Measurements from ENCODE around the gene ASPHD2.

ASPHD2 gene

DNA sequence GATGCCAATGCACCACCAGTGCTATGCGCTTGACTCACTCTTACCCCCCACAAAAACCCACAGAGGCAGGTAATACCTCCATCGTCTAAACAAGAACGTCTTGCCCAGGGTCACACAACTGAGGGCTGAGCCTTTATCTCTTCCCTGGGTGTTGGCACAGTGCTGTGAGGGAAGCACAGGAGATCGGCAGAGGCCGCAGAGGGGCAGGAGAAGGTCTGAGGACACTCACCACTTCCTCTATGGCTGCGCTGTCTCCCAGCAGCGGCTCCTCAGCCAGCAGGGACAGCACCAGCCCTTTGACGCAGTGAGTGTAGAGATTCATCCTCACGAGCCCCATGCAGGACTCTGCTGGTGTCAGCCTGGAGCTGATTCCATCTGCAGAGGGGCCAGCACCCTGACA is 34.6 kb downstream of the ASPHD2 start:
- Histone ChIP-seq H3K36me3 (ENCODE audit: insufficient read depth, low read depth, low read length) (peaks cover 96% of the 10 kb centered on the region), H3K9ac (ENCODE audit: low read depth, low read length) (no peak overlapping the region), H3K4me1 (ENCODE audit: insufficient read depth, low read length) (peaks cover 2% of the 10 kb centered on the region; the same call in 1 of the 2 replicates), H3K4me3 (ENCODE audit: low read length) (no peak overlapping the region), H3K9me3 (ENCODE audit: insufficient read depth, low read depth, low read length) (no peaks in the 10 kb centered on the region), H3K27me3 (ENCODE audit: insufficient read depth, low read length) (no peaks in the 10 kb centered on the region), H3K27ac (ENCODE audit: low read length) (no peak overlapping the region)

DNA sequence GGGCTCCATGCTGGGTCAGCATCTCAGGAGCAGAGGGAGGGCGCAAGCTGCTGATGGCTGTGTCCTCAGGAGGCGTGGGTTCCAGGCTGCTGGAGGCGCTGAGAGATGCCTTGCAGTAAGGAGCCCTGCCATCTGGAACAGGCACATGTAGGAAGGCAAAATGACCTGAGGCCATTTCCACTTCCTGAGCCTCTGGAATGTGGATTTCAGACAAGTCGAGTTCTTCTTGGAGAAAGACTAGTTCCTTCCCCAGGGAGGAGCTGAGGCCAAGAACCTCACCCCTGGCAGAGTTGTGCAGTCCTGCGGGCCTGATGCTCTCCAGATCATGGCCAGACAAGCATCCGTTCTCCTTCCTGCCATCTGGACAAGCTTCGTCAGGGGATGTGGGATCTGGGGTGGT is 35.3 kb downstream of the ASPHD2 start:
- no peak overlapping the region for H3K9ac ChIP-seq (ENCODE audit: low read depth, low read length)
- no peak overlapping the region for H3K4me3 ChIP-seq (ENCODE audit: low read length)
- H3K27me3 ChIP-seq (ENCODE audit: insufficient read depth, low read length): no peaks in the 10 kb centered on the region
- H3K36me3 ChIP-seq (ENCODE audit: insufficient read depth, low read depth, low read length): peaks cover 96% of the 10 kb centered on the region
- H3K4me1 ChIP-seq (ENCODE audit: insufficient read depth, low read length): peaks cover 2% of the 10 kb centered on the region; the same call in 1 of the 2 replicates
- H3K27ac ChIP-seq (ENCODE audit: low read length): no peak overlapping the region
- no peaks in the 10 kb centered on the region for H3K9me3 ChIP-seq (ENCODE audit: insufficient read depth, low read depth, low read length)

DNA sequence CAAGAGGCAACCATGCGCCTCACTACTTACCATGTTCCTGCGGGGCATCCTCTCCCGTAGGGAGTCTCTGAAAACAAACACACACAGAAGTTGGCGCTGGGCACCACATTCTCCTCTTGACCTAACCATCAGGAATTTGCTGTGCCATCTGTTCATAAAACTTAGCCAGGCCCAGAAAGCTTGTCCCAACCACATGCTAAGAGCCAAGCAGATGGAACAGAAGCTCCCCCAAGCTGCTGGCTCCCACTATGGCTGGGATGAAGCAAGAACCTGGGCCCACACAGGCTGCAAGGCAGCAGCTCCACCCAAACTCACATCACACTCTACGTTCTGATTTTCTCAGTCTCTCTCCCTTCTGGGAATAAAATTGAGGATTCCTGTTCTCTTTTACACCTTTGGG is 37.1 kb downstream of the ASPHD2 start:
- Histone ChIP-seq H3K9me3 (ENCODE audit: insufficient read depth, low read depth, low read length) (no peaks in the 10 kb centered on the region), H3K27ac (ENCODE audit: low read length) (no peak overlapping the region), H3K9ac (ENCODE audit: low read depth, low read length) (no peak overlapping the region), H3K27me3 (ENCODE audit: insufficient read depth, low read length) (no peaks in the 10 kb centered on the region), H3K4me3 (ENCODE audit: low read length) (no peak overlapping the region), H3K36me3 (ENCODE audit: insufficient read depth, low read depth, low read length) (peaks cover 97% of the 10 kb centered on the region), H3K4me1 (ENCODE audit: insufficient read depth, low read length) (peaks cover 2% of the 10 kb centered on the region; the same call in 1 of the 2 replicates)

DNA sequence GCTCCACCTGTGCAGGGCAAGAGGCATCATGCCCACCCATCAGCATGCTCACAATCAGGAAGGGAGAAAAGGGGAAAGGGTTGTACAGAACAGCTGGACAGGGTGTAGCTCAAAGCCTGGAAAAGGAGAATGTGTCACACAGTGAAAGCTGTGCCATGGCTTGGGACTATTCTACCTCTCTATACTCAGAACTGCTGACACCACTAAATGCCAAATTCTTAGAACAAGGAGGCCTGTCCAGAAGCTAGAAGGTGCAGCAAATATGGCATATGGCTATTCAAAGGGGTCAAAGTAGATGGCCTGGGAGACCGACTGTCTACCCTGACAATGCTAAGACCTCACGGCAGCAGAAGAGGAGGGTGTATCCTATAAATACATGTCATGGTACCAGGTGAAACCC is 41.7 kb downstream of the ASPHD2 start:
- Histone ChIP-seq H3K27me3 (ENCODE audit: insufficient read depth, low read length) (no peaks in the 10 kb centered on the region), H3K4me3 (ENCODE audit: low read length) (no peak overlapping the region), H3K9ac (ENCODE audit: low read depth, low read length) (no peak overlapping the region), H3K4me1 (ENCODE audit: insufficient read depth, low read length) (no peaks in the 10 kb centered on the region), H3K36me3 (ENCODE audit: insufficient read depth, low read depth, low read length) (peaks cover 98% of the 10 kb centered on the region), H3K9me3 (ENCODE audit: insufficient read depth, low read depth, low read length) (no peaks in the 10 kb centered on the region), H3K27ac (ENCODE audit: low read length) (no peak overlapping the region)

DNA sequence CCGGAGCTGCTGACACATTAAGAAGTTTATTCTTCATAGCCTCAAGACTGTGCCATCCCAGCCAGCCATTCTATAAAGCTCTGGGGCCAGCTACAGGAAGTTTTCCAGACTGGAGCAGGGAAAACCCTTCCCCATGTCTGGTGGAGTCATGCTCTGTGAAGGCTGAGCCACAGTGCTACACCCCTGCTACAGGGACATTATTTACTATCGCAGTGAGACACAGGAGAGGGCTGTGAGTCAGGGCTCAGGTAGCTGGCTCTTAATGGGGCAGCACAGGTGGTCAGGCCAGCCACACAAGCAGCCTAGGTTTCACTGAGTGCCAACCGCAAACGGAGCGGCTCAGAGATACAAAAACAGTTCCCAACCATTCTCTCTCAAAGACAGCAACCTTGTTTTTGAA is 42.5 kb downstream of the ASPHD2 start:
- Histone ChIP-seq H3K4me3 (ENCODE audit: low read length) (no peak overlapping the region), H3K9me3 (ENCODE audit: insufficient read depth, low read depth, low read length) (no peaks in the 10 kb centered on the region), H3K9ac (ENCODE audit: low read depth, low read length) (no peak overlapping the region), H3K27ac (ENCODE audit: low read length) (no peak overlapping the region), H3K27me3 (ENCODE audit: insufficient read depth, low read length) (no peaks in the 10 kb centered on the region), H3K36me3 (ENCODE audit: insufficient read depth, low read depth, low read length) (peaks cover 98% of the 10 kb centered on the region), H3K4me1 (ENCODE audit: insufficient read depth, low read length) (no peaks in the 10 kb centered on the region)

DNA sequence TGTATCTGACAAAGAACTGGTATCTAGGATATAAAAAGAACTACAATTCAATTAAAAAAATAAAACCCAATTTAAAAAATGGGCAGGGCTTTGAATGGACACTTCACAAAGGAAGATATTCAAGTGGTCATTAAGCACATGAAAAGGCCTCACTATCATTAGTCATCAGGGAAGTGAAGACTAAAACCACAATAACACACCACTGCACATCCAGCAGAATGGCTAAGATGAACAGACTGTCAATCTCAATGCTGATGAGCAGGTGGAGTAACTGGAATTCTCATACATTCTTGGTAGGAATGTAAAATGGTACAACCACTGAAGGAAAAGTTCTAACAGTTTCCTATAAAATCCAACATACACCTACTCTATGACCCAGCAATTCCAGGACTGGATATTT is 45.6 kb downstream of the ASPHD2 start:
- no peaks in the 10 kb centered on the region for H3K9me3 ChIP-seq (ENCODE audit: insufficient read depth, low read depth, low read length)
- no peak overlapping the region for H3K4me3 ChIP-seq (ENCODE audit: low read length)
- H3K4me1 ChIP-seq (ENCODE audit: insufficient read depth, low read length): peaks cover 4% of the 10 kb centered on the region; the same call in 1 of the 2 replicates
- H3K36me3 ChIP-seq (ENCODE audit: insufficient read depth, low read depth, low read length): peaks cover 97% of the 10 kb centered on the region
- H3K27me3 ChIP-seq (ENCODE audit: insufficient read depth, low read length): no peaks in the 10 kb centered on the region
- no peak overlapping the region for H3K27ac ChIP-seq (ENCODE audit: low read length)
- no peak overlapping the region for H3K9ac ChIP-seq (ENCODE audit: low read depth, low read length)

DNA sequence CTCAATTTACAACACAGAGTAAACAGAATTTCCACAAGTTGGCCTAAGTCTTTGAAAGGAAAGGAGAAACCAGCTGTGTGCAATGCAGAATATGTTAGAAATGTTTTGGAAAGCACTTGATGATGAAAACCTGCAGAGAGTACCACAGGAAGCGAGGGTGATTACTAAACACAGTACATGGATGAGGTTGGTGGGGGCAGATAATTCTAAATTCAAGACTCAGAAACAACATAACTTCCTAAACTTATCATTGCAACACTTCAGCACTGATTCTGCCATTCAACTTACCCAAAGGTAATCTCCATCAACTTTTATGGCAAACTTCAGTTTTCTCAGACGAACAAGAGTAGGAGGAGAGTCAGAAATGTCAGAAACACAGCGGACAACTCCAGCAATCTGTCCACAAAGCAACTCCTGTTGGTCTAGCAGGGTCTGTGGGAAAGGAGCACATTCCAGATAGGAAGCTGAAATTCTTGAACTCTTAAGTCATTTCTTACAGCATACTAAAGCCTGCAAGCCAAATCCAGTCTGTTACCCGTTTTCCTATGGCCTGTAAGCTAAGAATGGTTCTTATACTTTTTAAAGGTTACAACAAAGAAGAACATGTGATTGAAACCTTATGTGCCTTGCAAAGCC is 47.8 kb downstream of the ASPHD2 start:
- H3K27me3 ChIP-seq (ENCODE audit: insufficient read depth, low read length): no peaks in the 10 kb centered on the region
- no peaks in the 10 kb centered on the region for H3K9me3 ChIP-seq (ENCODE audit: insufficient read depth, low read depth, low read length)
- no peak overlapping the region for H3K4me3 ChIP-seq (ENCODE audit: low read length)
- no peak overlapping the region for H3K9ac ChIP-seq (ENCODE audit: low read depth, low read length)
- H3K4me1 ChIP-seq (ENCODE audit: insufficient read depth, low read length): peaks cover 4% of the 10 kb centered on the region; the same call in 1 of the 2 replicates
- H3K27ac ChIP-seq (ENCODE audit: low read length): no peak overlapping the region
- H3K36me3 ChIP-seq (ENCODE audit: insufficient read depth, low read depth, low read length): peaks cover 95% of the 10 kb centered on the region

DNA sequence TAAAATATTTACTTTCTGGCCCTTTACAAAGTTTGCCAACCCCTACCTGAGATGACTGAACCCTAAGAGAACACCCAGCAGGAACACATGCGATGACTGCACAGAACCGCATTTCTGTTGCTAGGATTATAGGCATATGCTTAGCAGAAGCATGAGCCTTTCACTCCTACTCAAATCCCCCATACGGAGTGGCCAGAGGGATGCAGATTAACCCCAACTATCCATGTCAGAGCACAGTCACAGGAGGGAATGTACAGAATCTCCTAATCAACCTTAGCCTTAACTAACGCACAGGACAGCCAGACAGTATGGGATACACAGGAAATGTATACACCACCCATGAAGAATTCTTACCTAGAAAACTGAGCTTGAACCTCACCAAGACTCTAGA is 48.3 kb downstream of the ASPHD2 start:
- Histone ChIP-seq H3K36me3 (ENCODE audit: insufficient read depth, low read depth, low read length) (peaks cover 91% of the 10 kb centered on the region), H3K4me3 (ENCODE audit: low read length) (no peak overlapping the region), H3K9ac (ENCODE audit: low read depth, low read length) (no peak overlapping the region), H3K9me3 (ENCODE audit: insufficient read depth, low read depth, low read length) (no peaks in the 10 kb centered on the region), H3K4me1 (ENCODE audit: insufficient read depth, low read length) (peaks cover 6% of the 10 kb centered on the region), H3K27me3 (ENCODE audit: insufficient read depth, low read length) (no peaks in the 10 kb centered on the region), H3K27ac (ENCODE audit: low read length) (no peak overlapping the region)

DNA sequence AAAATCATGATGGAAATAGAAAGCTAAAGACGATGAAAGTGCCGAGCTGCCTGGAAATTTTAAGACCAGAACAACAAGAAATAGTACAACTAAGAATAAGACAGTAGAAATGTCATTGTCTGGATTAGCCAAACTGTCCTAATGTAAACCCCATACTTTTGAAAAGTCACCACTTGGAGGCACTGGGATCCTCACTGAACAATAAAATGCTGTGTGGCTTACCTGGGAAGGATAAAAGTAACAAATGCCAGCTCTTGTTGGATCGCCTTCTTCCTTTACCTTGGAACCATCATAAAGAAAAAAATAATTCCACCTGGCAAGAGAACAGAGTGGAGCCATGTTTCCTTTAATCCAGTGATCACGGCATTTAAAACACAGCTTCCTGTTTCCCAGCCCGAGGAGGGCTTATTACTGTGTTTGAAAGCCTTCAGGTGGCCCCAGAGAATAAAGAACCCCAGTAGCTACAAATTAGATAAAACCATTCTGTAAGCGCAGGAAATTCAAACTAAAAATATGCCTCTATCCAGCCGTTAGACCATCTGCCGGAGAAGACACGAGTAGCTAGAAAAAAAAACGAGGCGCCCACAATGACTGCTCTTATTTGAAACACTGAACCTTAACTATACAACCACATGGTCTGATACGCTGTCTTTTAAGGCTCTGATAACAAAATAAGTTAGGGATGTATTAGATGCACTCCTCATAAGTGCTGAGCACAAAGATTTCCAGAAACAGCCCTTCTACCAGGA is 50.2 kb downstream of the ASPHD2 start:
- Histone ChIP-seq H3K9ac (ENCODE audit: low read depth, low read length) (0 out of 2 replicates have a peak overlapping the region, but pooled peaks have one; percentile 29), H3K27ac (ENCODE audit: low read length) (no peak overlapping the region), H3K9me3 (ENCODE audit: insufficient read depth, low read depth, low read length) (no peaks in the 10 kb centered on the region), H3K27me3 (ENCODE audit: insufficient read depth, low read length) (no peaks in the 10 kb centered on the region), H3K4me3 (ENCODE audit: low read length) (0 out of 2 replicates have a peak overlapping the region, but pooled peaks have one; percentile 32), H3K4me1 (ENCODE audit: insufficient read depth, low read length) (peaks cover 10% of the 10 kb centered on the region), H3K36me3 (ENCODE audit: insufficient read depth, low read depth, low read length) (peaks cover 73% of the 10 kb centered on the region)

DNA sequence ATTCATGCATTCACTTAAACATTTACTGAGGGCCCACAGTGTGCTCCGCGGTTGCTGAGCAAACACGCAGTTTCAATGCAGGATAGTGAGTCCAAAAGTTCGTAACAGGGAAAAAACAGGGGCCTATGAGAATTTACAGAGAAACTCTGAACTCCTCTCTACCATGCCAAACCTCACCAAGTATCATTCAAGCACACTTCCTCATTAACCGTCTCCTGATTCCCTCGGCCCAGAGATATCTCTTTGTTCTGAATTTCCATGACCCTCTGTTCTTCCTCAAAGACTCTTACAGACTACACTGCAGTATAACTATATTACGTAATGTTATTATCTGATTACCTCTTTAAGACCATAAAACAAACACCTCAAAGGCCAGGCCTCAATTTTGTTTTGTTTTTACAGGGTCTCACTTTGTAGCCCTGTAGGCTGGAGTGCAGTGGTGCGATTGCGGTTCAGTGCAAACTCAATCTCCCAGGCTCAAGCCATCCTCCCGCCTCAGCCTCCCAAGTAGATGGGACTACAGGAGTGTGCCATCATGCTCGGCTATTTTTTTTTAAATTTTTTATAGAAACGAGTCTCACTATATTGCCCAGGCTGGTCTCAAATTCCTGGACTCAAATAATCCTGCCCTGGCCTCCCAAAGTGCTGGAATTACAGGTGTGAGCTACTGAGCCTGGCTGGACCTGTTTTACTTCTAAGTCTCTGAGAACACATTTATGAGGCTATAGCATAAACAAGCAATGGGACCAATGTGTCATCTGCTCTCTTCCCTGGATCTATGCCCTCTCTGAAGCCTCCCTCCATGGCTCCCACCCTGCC is 50.9 kb downstream of the ASPHD2 start:
- Histone ChIP-seq H3K4me1 (ENCODE audit: insufficient read depth, low read length) (peaks cover 10% of the 10 kb centered on the region), H3K9me3 (ENCODE audit: insufficient read depth, low read depth, low read length) (no peaks in the 10 kb centered on the region), H3K27ac (ENCODE audit: low read length) (no peak overlapping the region), H3K36me3 (ENCODE audit: insufficient read depth, low read depth, low read length) (peaks cover 65% of the 10 kb centered on the region), H3K4me3 (ENCODE audit: low read length) (0 out of 2 replicates have a peak overlapping the region, but pooled peaks have one; percentile 32), H3K27me3 (ENCODE audit: insufficient read depth, low read length) (no peaks in the 10 kb centered on the region), H3K9ac (ENCODE audit: low read depth, low read length) (0 out of 2 replicates have a peak overlapping the region, but pooled peaks have one; percentile 29)

DNA sequence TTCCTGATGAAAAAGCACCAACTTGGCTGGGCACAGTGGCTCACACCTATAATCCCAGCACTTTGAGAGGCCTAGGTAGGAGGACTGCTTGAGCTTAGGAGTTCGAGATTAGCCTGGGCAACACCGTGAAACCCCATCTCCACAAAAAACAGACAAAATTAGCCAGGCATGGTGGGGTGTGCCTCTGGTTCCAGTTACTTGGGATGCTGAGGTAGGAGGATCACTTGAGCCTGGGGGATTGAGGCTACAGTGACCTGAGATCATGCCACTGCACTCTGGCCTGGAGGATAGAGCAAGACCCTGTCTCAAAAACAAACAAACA is 51.5 kb downstream of the ASPHD2 start:
- Histone ChIP-seq H3K27ac (ENCODE audit: low read length) (no peak overlapping the region), H3K4me1 (ENCODE audit: insufficient read depth, low read length) (peaks cover 10% of the 10 kb centered on the region), H3K9ac (ENCODE audit: low read depth, low read length) (peak overlapping the region; percentile 43; the same call in 1 of the 2 replicates), H3K9me3 (ENCODE audit: insufficient read depth, low read depth, low read length) (no peaks in the 10 kb centered on the region), H3K36me3 (ENCODE audit: insufficient read depth, low read depth, low read length) (peaks cover 61% of the 10 kb centered on the region), H3K27me3 (ENCODE audit: insufficient read depth, low read length) (no peaks in the 10 kb centered on the region), H3K4me3 (ENCODE audit: low read length) (no peak overlapping the region; the same call in 1 of the 2 replicates)

Data from iPS-20b (cell line).